Tibial nerve (tissue), 4 donors: ENCODE results near the gene PLK5. TPM values are rescaled to one million over a fixed set of nuclear protein-coding genes. Genes with fewer than 3 reads are reported as not detected.

Source experiments
- DNase-seq, 2 donors: peaks; one replicate each; pipeline ENCODE4 v3.0.0-alpha.2; 2019; ENCODE audit warnings: low spot score in 2 of 2
- H3K27ac ChIP-seq, 4 donors: fragments of 200-600 bp; sonication (generic) in 3 of 4; one replicate each; pipeline ENCODE4 v1.5.1; 2017 to 2019; ENCODE audit warnings: mild to moderate bottlenecking in 1 of 4
- H3K27me3 ChIP-seq, 2 donors: fragments of 200-600 bp; sonication (generic) in 1 of 2; one replicate each; pipeline versions ENCODE4 v1.5.1 to v1.6.0; 2017 to 2019
- H3K36me3 ChIP-seq, 3 donors: fragments of 200-600 bp; sonication (generic); one replicate each; pipeline ENCODE4 v1.5.1; 2018 to 2019
- H3K4me1 ChIP-seq, 4 donors: fragments of 200-600 bp; sonication (generic) in 3 of 4; one replicate each; pipeline ENCODE4 v1.5.1; 2017 to 2019
- H3K4me3 ChIP-seq, 4 donors: fragments of 200-600 bp; sonication (generic) in 3 of 4; one replicate each; pipeline ENCODE4 v1.5.1; 2017 to 2019; ENCODE audit warnings: mild to moderate bottlenecking in 1 of 4, moderate library complexity in 1 of 4
- H3K9me3 ChIP-seq, 4 donors: fragments of 200-600 bp; sonication (generic) in 3 of 4; one replicate each; pipeline ENCODE4 v1.5.1; 2017 to 2019
- CTCF ChIP-seq, 5 experiments: fragments of 200-600 bp in 3 of 5; fragments of 450-650 bp in 2 of 5; sonication (generic) in 3 of 5; IDR thresholded peaks; one replicate each; pipeline ENCODE4 v1.5.1; 2016 to 2019; ENCODE audit warnings: antibody characterized with exemption in 5 of 5, mild to moderate bottlenecking in 3 of 5, moderate library complexity in 2 of 5
- EP300 ChIP-seq, 2 donors: sonication (generic); formaldehyde crosslinking; IDR thresholded peaks; one replicate each; pipeline ENCODE4 v1.6.1; 2017; ENCODE audit warnings: antibody characterized with exemption in 2 of 2, mild to moderate bottlenecking in 1 of 2
- POLR2A ChIP-seq, 2 donors: fragments of 450-650 bp; IDR thresholded peaks; one replicate each; pipeline ENCODE4 v1.6.1; 2017; ENCODE audit warnings: antibody characterized with exemption in 2 of 2, mild to moderate bottlenecking in 2 of 2, moderate library complexity in 2 of 2
- WGBS, 2 donors: methylation state at CpG; one replicate each; pipeline ENCODE4 v1.1.5; 2018; 5-methylcytosine and 5-hydroxymethylcytosine counted together
- total RNA-seq, 4 donors: library from RNA; depleted of rRNA; stranded (reverse); fragments of >200 nt; gene quantifications; one replicate each; pipeline ENCODE4 v1.1.0, GENCODE V29; 2016

PLK5 gene
- total RNA-seq, 4 donors from 2014 or later, result 0.21 to 6.3 (median 1.1) TPM

GRCh38 chr19:1568320-1569019 is 44.6 kb downstream of the PLK5 start, which contains the start of gene MEX3D:
Gene MEX3D (minus strand): TSS chr19:1568325. CDS start chr19:1568058, 267 bp downstream.
- WGBS, 2 donors, result 17 to 39% methylated on average over 10 to 11 of the region's 63 CpGs
- peak in 1 of 2 donors; percentile 21 for TF ChIP-seq POLR2A (IDR thresholded peaks at IDR 0.05)
- TF ChIP-seq EP300 (IDR thresholded peaks at IDR 0.05), result no peak
- no peak for TF ChIP-seq CTCF (IDR thresholded peaks at IDR 0.05)
- Histone ChIP-seq H3K4me1 (peaks cover 0 to 22% (median 18%) of the 10 kb centered on the region in 4 donors), H3K36me3 (no peaks in the 10 kb centered on the region), H3K4me3 (peak within 1 kb of the TSS; percentile 40 to 94 (median 54)), H3K27ac (peak within 1 kb of the TSS; percentile 73 to 96 (median 88)), H3K27me3 (no peaks in the 10 kb centered on the region), H3K9me3 (no peaks in the 10 kb centered on the region)
- peak; percentile 57 to 59 for DNase-seq

- Histone ChIP-seq H3K27me3 (no peaks in the 10 kb centered on the region), H3K4me3 (no peak overlapping the region), H3K36me3 (no peaks in the 10 kb centered on the region), H3K27ac (no peak overlapping the region), H3K4me1 (peaks cover 0 to 22% (median 18%) of the 10 kb centered on the region in 4 donors), H3K9me3 (no peaks in the 10 kb centered on the region)
- 81 to 85% methylated on average over 4 of the region's 4 CpGs for WGBS, 2 donors
- no peak for TF ChIP-seq CTCF (IDR thresholded peaks at IDR 0.05)
- TF ChIP-seq EP300 (IDR thresholded peaks at IDR 0.05), result no peak
- no peak for TF ChIP-seq POLR2A (IDR thresholded peaks at IDR 0.05)
- no peak for DNase-seq
Observed at GRCh38 chr19:1569997-1570396, 46.1 kb downstream of the PLK5 start.

DNA sequence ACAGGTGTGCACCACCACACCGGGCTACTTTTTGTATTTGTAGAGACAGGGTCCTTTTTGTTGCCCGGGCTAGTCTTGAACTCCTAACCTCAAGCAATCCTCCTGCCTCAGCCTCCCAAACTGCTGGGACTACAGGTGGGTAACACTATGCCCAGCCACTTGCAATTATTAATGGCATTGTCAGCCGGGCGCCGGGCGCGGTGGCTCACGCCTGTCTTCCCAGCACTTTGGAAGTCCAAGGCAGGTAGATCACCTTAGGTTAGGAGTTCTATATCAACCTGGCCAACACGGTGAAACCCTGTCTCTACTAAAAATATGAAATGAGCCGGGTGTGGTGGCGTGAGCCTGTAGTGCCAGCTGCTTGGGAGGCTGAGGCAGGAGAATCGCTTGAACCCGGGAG is 47.0 kb downstream of the PLK5 start:
- Histone ChIP-seq H3K27ac (no peak overlapping the region), H3K36me3 (no peaks in the 10 kb centered on the region), H3K4me1 (peaks cover 0 to 17% (median 14%) of the 10 kb centered on the region in 4 donors), H3K9me3 (no peaks in the 10 kb centered on the region), H3K27me3 (no peaks in the 10 kb centered on the region), H3K4me3 (no peak overlapping the region)
- WGBS, 2 donors, result 96 to 97% methylated on average over 13 of the region's 13 CpGs
- DNase-seq, result no peak
- TF ChIP-seq CTCF (IDR thresholded peaks at IDR 0.05) (no peak), EP300 (IDR thresholded peaks at IDR 0.05) (no peak), POLR2A (IDR thresholded peaks at IDR 0.05) (no peak)

DNA sequence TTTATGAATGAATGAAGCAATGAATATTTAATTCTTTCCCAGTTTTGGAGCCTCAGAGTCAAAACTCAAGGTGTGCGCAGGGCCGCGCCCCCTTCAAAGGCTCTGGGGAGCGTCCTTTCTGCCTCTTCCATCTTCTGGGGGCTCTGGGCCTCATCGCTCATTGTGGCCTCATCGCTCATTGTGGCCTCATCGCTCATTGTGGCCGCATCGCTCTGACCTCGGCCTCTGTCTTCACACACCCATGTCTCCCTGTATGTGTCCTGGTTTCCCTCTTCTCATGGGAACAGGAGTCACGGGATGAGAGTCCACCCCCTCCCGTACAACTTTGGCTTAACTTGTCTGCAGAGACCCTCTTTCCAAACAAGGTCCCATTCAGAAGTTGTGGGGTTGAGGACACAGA is 47.5 kb downstream of the PLK5 start:
- TF ChIP-seq EP300 (IDR thresholded peaks at IDR 0.05) (no peak), CTCF (IDR thresholded peaks at IDR 0.05) (no peak), POLR2A (IDR thresholded peaks at IDR 0.05) (no peak)
- WGBS, 2 donors, result 77 to 80% methylated on average over 12 of the region's 12 CpGs
- H3K27ac ChIP-seq, result no peak overlapping the region
- peaks cover 0 to 11% (median 9%) of the 10 kb centered on the region in 4 donors for H3K4me1 ChIP-seq
- DNase-seq, result no peak
- no peaks in the 10 kb centered on the region for H3K27me3 ChIP-seq
- peaks cover 0 to 4% (median 0%) of the 10 kb centered on the region in 3 donors for H3K36me3 ChIP-seq
- H3K9me3 ChIP-seq, result no peaks in the 10 kb centered on the region
- H3K4me3 ChIP-seq, result no peak overlapping the region

- Histone ChIP-seq H3K4me3 (no peak overlapping the region), H3K36me3 (peaks cover 0 to 19% (median 10%) of the 10 kb centered on the region in 3 donors), H3K4me1 (peaks cover 0 to 8% (median 6%) of the 10 kb centered on the region in 4 donors), H3K27ac (no peak overlapping the region), H3K9me3 (no peaks in the 10 kb centered on the region), H3K27me3 (no peaks in the 10 kb centered on the region)
- TF ChIP-seq EP300 (IDR thresholded peaks at IDR 0.05) (no peak), POLR2A (IDR thresholded peaks at IDR 0.05) (no peak), CTCF (IDR thresholded peaks at IDR 0.05) (no peak)
- 85 to 87% methylated on average over 9 of the region's 9 CpGs for WGBS, 2 donors
- DNase-seq, result no peak
Observed at GRCh38 chr19:1572795-1573194, 48.9 kb downstream of the PLK5 start.
